ENCODE measurements around the gene GET3. TPM values are rescaled to one million over a fixed set of nuclear protein-coding genes. Genes with fewer than 3 reads are reported as not detected.

GET3 gene
- total and polyA plus RNA-seq, 2 of the 13 experiments (the other 11 are each of a cell fraction or from before 2014, with no cell fraction given) = 57.7 to 59.4 TPM

DNA sequence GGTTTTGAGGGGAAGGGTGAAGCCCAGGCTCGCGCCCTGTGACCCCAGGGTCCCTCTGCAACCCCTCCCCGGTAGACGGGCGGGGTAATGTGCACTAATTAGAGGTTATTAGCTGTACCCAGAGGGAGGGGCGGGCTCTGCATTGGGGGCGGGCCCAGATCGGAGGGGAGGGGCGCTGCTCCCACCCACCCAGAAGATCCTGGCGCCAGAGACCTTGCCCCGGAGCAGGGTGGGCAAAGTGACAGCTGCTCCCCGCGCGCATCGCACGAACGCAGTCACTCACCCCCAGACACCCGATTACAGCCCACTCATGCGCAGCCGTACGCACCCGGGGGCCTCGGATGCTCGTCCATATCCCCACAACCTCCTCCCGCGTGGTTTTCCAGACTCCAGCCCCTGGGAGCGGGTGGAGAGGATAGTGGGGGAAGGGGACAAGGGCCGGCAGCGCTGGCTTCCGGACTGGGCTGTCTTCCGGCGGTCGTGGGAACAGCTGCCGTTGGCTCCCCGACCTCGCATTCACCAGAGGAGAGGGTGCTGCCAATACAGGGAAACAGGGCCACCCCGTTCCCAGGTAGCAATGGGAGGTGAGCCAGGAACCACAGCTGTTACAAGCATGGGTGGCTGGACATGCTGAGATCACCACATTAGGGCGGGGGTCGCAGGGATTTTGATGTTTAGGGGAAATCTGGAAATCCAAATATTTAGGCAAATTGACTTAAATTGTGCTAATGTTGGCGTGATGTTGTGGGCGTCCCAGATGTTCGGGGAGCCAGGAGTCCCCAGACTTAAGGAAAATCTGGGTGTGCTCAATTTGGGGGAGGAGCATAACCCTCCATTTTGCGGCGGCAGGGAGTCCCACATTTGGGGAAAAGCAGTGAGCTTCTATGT lies 41.0 kb downstream of the GET3 start:
- Histone ChIP-seq H3K27me3 (ENCODE audit: control insufficient read depth in 1 of 2, insufficient read depth in 2 of 2, low read length in 2 of 2) (no peaks in the 10 kb centered on the region; a peak in 1 of 5 replicates), H3K4me2 (ENCODE audit: low read depth, low read length) (peak overlapping the region; percentile 91), H3K9me3 (ENCODE audit: low read length) (no peaks in the 10 kb centered on the region), H3K36me3 (replicated peaks in 1 of 2; ENCODE audit: control insufficient read depth in 1 of 2, insufficient read depth in 2 of 2, low read length in 2 of 2) (no peaks in the 10 kb centered on the region), H3K9ac (ENCODE audit: insufficient read depth, low read depth, low read length) (peak overlapping the region; percentile 53), H3K27ac (ENCODE audit: extremely low read length, insufficient read depth, low read length) (no peak overlapping the region), H3K4me1 (ENCODE audit: insufficient read depth, low read length) (peaks cover 50% of the 10 kb centered on the region), H3K4me3 (replicated peaks in 1 of 3; ENCODE audit: insufficient read depth in 1 of 3, low read depth in 2 of 3, low read length in 3 of 3) (peak overlapping the region; percentile 76 to 80 (median 79)), H4K20me1 (ENCODE audit: insufficient read depth, low read length) (no peaks in the 10 kb centered on the region), H3K79me2 (ENCODE audit: insufficient read depth, low read length) (no peaks in the 10 kb centered on the region), H2AFZ (ENCODE audit: low read length) (peak overlapping the region; percentile 55)
- BruUV-seq (replicated peaks) = no TSS peak
- intact Hi-C loops (cut with micrococcal nuclease; ENCODE audit: unreplicated experiment) (loop anchor here (1.0 kb wide), 1 partner anchor 18 kb away; no protein-coding TSS in a partner anchor), in situ Hi-C loops (cut with HindIII; ENCODE audit: extremely low pct_ligation_motif_present, low pct_unique_long_range_greater_than_20kb) (no loop called here)
- DNase-seq (ENCODE audit: low spot score) (no peak), FAIRE-seq (no peak), ATAC-seq (peak; percentile 65)
- WGBS (ENCODE audit: low lambda C conversion rate) = 3% methylated on average over 26 of the region's 44 CpGs
- POLR2A ChIA-PET = interaction anchor here (0.5 to 6.4 kb wide), 11 partner anchors 9 to 254 kb away, joined by 3 to 124 read pairs (median 5); partner anchors contain the start of genes JUNB, PRDX2 and THSD8
- CTCF ChIA-PET (ENCODE audit: low intra/inter-chr PET ratio, low total read pairs) = interaction anchor here (0.8 to 3.9 kb wide), 6 partner anchors 11 to 69 kb away, joined by 3 to 54 read pairs (median 4); no protein-coding TSS in a partner anchor
- no peak for TF ChIP-seq HNF4G (IDR thresholded peaks at IDR 0.05; ENCODE audit: borderline replicate concordance, low read depth, low read length)
- TF ChIP-seq HNF4G (CRISPR knock-in tag; IDR thresholded peaks at IDR 0.05; ENCODE audit: borderline replicate concordance, low read depth) = 0 out of 2 replicates have a peak, but pooled peaks have one; percentile 34
- TF ChIP-seq, protein P1, sequence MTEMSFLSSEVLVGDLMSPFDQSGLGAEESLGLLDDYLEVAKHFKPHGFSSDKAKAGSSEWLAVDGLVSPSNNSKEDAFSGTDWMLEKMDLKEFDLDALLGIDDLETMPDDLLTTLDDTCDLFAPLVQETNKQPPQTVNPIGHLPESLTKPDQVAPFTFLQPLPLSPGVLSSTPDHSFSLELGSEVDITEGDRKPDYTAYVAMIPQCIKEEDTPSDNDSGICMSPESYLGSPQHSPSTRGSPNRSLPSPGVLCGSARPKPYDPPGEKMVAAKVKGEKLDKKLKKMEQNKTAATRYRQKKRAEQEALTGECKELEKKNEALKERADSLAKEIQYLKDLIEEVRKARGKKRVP (CRISPR knock-in tag; IDR thresholded peaks at IDR 0.05) = no peak
- no peak for TF ChIP-seq JUNB (CRISPR knock-in tag; IDR thresholded peaks at IDR 0.05; ENCODE audit: borderline replicate concordance)
- TF ChIP-seq, protein P2, sequence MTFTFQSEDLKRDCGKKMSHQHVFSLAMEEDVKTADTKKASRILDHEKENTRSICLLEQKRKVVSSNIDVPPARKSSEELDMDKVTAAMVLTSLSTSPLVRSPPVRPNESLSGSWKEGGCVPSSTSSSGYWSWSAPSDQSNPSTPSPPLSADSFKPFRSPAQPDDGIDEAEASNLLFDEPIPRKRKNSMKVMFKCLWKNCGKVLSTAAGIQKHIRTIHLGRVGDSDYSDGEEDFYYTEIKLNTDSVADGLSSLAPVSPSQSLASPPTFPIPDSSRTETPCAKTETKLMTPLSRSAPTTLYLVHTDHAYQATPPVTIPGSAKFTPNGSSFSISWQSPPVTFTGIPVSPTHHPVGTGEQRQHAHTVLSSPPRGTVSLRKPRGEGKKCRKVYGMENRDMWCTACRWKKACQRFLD (CRISPR knock-in tag; IDR thresholded peaks at IDR 0.05; ENCODE audit: borderline replicate concordance) = no peak
- TF ChIP-seq ZNF10 (CRISPR knock-in tag; IDR thresholded peaks at IDR 0.05; ENCODE audit: borderline replicate concordance, low read depth) = no peak
- TF ChIP-seq KDM3A (CRISPR knock-in tag; IDR thresholded peaks at IDR 0.05; ENCODE audit: low read depth) = peak; percentile 48; the same call in 1 of the 2 replicates
- TF ChIP-seq ZNF20 (CRISPR knock-in tag; IDR thresholded peaks at IDR 0.05) = no peak
- no peak for TF ChIP-seq PHF5A (CRISPR knock-in tag; IDR thresholded peaks at IDR 0.05; ENCODE audit: low read depth, unreplicated experiment)
- TF ChIP-seq ATF7-NPFF (CRISPR knock-in tag; IDR thresholded peaks at IDR 0.05; ENCODE audit: low read depth) = no peak
- no peak for TF ChIP-seq TCF12 (IDR thresholded peaks at IDR 0.05)
- no peak for TF ChIP-seq TCF12 (CRISPR knock-in tag; IDR thresholded peaks at IDR 0.05)
- TF ChIP-seq ETV5 (CRISPR knock-in tag; IDR thresholded peaks at IDR 0.05; ENCODE audit: borderline replicate concordance) = peak; percentile 89
- TF ChIP-seq, protein P3, sequence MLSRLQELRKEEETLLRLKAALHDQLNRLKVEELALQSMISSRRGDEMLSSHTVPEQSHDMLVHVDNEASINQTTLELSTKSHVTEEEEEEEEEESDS (CRISPR knock-in tag; IDR thresholded peaks at IDR 0.05; ENCODE audit: borderline replicate concordance) = no peak
- no peak for TF ChIP-seq FOXK2 (IDR thresholded peaks at IDR 0.05)
- TF ChIP-seq, protein P4, sequence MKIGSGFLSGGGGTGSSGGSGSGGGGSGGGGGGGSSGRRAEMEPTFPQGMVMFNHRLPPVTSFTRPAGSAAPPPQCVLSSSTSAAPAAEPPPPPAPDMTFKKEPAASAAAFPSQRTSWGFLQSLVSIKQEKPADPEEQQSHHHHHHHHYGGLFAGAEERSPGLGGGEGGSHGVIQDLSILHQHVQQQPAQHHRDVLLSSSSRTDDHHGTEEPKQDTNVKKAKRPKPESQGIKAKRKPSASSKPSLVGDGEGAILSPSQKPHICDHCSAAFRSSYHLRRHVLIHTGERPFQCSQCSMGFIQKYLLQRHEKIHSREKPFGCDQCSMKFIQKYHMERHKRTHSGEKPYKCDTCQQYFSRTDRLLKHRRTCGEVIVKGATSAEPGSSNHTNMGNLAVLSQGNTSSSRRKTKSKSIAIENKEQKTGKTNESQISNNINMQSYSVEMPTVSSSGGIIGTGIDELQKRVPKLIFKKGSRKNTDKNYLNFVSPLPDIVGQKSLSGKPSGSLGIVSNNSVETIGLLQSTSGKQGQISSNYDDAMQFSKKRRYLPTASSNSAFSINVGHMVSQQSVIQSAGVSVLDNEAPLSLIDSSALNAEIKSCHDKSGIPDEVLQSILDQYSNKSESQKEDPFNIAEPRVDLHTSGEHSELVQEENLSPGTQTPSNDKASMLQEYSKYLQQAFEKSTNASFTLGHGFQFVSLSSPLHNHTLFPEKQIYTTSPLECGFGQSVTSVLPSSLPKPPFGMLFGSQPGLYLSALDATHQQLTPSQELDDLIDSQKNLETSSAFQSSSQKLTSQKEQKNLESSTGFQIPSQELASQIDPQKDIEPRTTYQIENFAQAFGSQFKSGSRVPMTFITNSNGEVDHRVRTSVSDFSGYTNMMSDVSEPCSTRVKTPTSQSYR (CRISPR knock-in tag; IDR thresholded peaks at IDR 0.05; ENCODE audit: borderline replicate concordance) = peak; percentile 78; the same call in 1 of the 2 replicates
- 0 out of 2 replicates have a peak, but pooled peaks have one; percentile 46 for TF ChIP-seq PHF20 (CRISPR knock-in tag; IDR thresholded peaks at IDR 0.05)

Measured in HepG2 (cell line).